ENCODE results near the gene CACNA1G. TPM values are rescaled to one million over a fixed set of nuclear protein-coding genes. Genes with fewer than 3 reads are reported as not detected.

Gene CACNA1G
- total RNA-seq, 1 donor from 2014 or later, result 1.6 TPM

- no peaks in the 10 kb centered on the region for H3K36me3 ChIP-seq
- no peak overlapping the region for H3K4me3 ChIP-seq
- Mint-ChIP-seq H3K9me3 (no peaks in the 10 kb centered on the region), H3K36me3 (no peaks in the 10 kb centered on the region), H3K4me1 (peaks cover 39% of the 10 kb centered on the region), H3K27ac (peak overlapping the region; percentile 29), H3K27me3 (ENCODE audit: insufficient read depth, low read depth) (peaks cover 14% of the 10 kb centered on the region), H3K4me3 (no peak overlapping the region)
- H3K9ac ChIP-seq, result no peak overlapping the region
- no peaks in the 10 kb centered on the region for H3F3A ChIP-seq (ENCODE audit: low read depth)
- H3K79me2 ChIP-seq (ENCODE audit: low read depth), result no peaks in the 10 kb centered on the region
- H3K9me3 ChIP-seq (ENCODE audit: low read depth), result no peaks in the 10 kb centered on the region
- H4K20me1 ChIP-seq (ENCODE audit: low read depth), result peaks cover 11% of the 10 kb centered on the region
- no peak overlapping the region for H2AFZ ChIP-seq (replicated peaks)
- peaks cover 44% of the 10 kb centered on the region for H3K27me3 ChIP-seq
- TF ChIP-seq CTCF (IDR thresholded peaks at IDR 0.05) (no peak), EZH2 (IDR thresholded peaks at IDR 0.05) (no peak), EZH2phosphoT487 (IDR thresholded peaks at IDR 0.05) (no peak)
- peaks cover 29% of the 10 kb centered on the region for H3K4me1 ChIP-seq
- no peak overlapping the region for H3K4me2 ChIP-seq
- DNase-seq (ENCODE audit: low spot score), result no peak
- no peak overlapping the region for H3K27ac ChIP-seq
Measured at GRCh38 chr17:50536683-50537646, 23.6 kb upstream of the CACNA1G start.

- peaks cover 34% of the 10 kb centered on the region for H3K27me3 ChIP-seq
- H3K79me2 ChIP-seq (ENCODE audit: low read depth), result no peaks in the 10 kb centered on the region
- no peaks in the 10 kb centered on the region for H3K9me3 Mint-ChIP-seq
- no peak overlapping the region for H3K4me3 ChIP-seq
- peaks cover 14% of the 10 kb centered on the region for H3K27me3 Mint-ChIP-seq (ENCODE audit: insufficient read depth, low read depth)
- peaks cover 6% of the 10 kb centered on the region for H3F3A ChIP-seq (ENCODE audit: low read depth)
- H3K4me2 ChIP-seq, result no peak overlapping the region
- DNase-seq (ENCODE audit: low spot score), result no peak
- TF ChIP-seq CTCF (IDR thresholded peaks at IDR 0.05) (no peak), EZH2 (IDR thresholded peaks at IDR 0.05) (no peak), EZH2phosphoT487 (IDR thresholded peaks at IDR 0.05) (no peak)
- H3K36me3 ChIP-seq, result no peaks in the 10 kb centered on the region
- no peak overlapping the region for H3K9ac ChIP-seq
- peak overlapping the region; percentile 35 for H3K4me3 Mint-ChIP-seq
- no peak overlapping the region for H3K27ac ChIP-seq
- H2AFZ ChIP-seq (replicated peaks), result no peak overlapping the region
- peaks cover 43% of the 10 kb centered on the region for H3K4me1 Mint-ChIP-seq
- H3K4me1 ChIP-seq, result peaks cover 26% of the 10 kb centered on the region
- H4K20me1 ChIP-seq (ENCODE audit: low read depth), result peaks cover 9% of the 10 kb centered on the region
- no peaks in the 10 kb centered on the region for H3K9me3 ChIP-seq (ENCODE audit: low read depth)
- peak overlapping the region; percentile 60 for H3K27ac Mint-ChIP-seq
- H3K36me3 Mint-ChIP-seq, result no peaks in the 10 kb centered on the region
Measured at GRCh38 chr17:50537721-50538548, 22.6 kb upstream of the CACNA1G start.

GRCh38 chr17:50538549-50539410 lies 21.7 kb upstream of the CACNA1G start:
- no peak for DNase-seq (ENCODE audit: low spot score)
- peak overlapping the region; percentile 57 for H3K4me3 Mint-ChIP-seq
- Histone ChIP-seq H3K79me2 (ENCODE audit: low read depth) (no peaks in the 10 kb centered on the region), H3K4me2 (no peak overlapping the region), H3F3A (ENCODE audit: low read depth) (peaks cover 13% of the 10 kb centered on the region), H3K4me3 (no peak overlapping the region), H3K36me3 (no peaks in the 10 kb centered on the region), H2AFZ (replicated peaks) (no peak overlapping the region), H3K9ac (no peak overlapping the region), H3K9me3 (ENCODE audit: low read depth) (no peaks in the 10 kb centered on the region), H3K27me3 (peaks cover 25% of the 10 kb centered on the region), H3K27ac (no peak overlapping the region), H3K4me1 (peaks cover 19% of the 10 kb centered on the region), H4K20me1 (ENCODE audit: low read depth) (peaks cover under 1% of the 10 kb centered on the region)
- H3K27me3 Mint-ChIP-seq (ENCODE audit: insufficient read depth, low read depth), result peaks cover 5% of the 10 kb centered on the region
- H3K36me3 Mint-ChIP-seq, result no peaks in the 10 kb centered on the region
- no peaks in the 10 kb centered on the region for H3K9me3 Mint-ChIP-seq
- TF ChIP-seq EZH2phosphoT487 (IDR thresholded peaks at IDR 0.05), result no peak
- TF ChIP-seq EZH2 (IDR thresholded peaks at IDR 0.05), result no peak
- no peak for TF ChIP-seq CTCF (IDR thresholded peaks at IDR 0.05)
- H3K4me1 Mint-ChIP-seq, result peaks cover 38% of the 10 kb centered on the region
- H3K27ac Mint-ChIP-seq, result peak overlapping the region; percentile 83
